ENCODE results near the gene CIITA. TPM values are rescaled to one million over a fixed set of nuclear protein-coding genes. Genes with fewer than 3 reads are reported as not detected.
A peak's percentile ranks its signal among the peaks of the same experiment; 100 is the strongest.

Gene CIITA
- total RNA-seq, 1 experiment from 2014 or later = not detected

DNA sequence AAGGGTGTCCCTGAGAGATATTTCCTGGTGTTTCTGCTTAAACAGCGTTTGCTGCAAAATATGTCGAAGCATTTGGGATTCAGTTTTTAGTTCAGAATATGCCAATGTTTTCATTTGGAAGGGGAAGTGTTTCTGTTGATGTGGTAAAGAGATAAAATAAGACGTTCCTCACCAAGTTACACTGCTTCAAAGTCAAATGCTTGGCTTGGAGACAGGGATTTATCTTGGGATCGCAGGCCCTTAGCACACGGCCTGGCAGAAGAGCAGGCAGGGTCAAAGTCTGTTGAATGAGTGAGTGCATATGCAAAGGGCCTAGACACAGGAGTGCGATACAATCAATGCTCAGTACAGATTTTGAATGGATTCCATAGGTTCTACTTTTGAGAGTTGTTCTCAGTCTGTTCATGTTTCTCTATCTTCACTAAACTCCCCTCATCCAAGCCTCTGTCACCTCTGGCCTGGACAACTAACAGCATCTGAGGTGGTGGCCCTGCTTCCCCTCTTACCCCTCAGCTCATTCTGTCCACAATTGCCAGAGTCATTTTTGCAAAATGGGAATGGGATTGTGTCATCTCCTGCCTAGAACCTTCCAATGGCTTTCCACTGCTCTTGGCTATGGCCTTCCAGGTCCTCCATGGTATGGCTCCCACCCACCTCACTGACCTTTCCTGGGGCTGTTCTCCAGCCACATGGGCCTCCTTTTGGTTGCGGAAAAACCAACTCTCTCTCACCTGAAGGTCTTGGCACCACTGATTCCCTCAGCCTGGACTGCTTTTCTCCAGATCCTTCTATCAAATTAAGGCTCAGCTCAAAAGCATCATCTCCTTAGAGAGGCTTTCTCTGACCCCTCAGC lies 62.0 kb downstream of the CIITA start:
- CTCF ChIA-PET = interaction anchor here (0.6 to 2.7 kb wide), 3 partner anchors 15 to 1798 kb away, joined by 3 to 9 read pairs (median 5); no protein-coding TSS in a partner anchor
- DNase-seq (ENCODE audit: unreplicated experiment) = no peak
- TF ChIP-seq, protein P1, sequence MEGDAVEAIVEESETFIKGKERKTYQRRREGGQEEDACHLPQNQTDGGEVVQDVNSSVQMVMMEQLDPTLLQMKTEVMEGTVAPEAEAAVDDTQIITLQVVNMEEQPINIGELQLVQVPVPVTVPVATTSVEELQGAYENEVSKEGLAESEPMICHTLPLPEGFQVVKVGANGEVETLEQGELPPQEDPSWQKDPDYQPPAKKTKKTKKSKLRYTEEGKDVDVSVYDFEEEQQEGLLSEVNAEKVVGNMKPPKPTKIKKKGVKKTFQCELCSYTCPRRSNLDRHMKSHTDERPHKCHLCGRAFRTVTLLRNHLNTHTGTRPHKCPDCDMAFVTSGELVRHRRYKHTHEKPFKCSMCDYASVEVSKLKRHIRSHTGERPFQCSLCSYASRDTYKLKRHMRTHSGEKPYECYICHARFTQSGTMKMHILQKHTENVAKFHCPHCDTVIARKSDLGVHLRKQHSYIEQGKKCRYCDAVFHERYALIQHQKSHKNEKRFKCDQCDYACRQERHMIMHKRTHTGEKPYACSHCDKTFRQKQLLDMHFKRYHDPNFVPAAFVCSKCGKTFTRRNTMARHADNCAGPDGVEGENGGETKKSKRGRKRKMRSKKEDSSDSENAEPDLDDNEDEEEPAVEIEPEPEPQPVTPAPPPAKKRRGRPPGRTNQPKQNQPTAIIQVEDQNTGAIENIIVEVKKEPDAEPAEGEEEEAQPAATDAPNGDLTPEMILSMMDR (IDR thresholded peaks at IDR 0.05; ENCODE audit: unreplicated experiment) = no peak
- POLR2A ChIA-PET = no interaction called here
- Mint-ChIP-seq H3K4me1 (ENCODE audit: insufficient read depth, unreplicated experiment) (peaks cover 36% of the 10 kb centered on the region), H3K4me3 (ENCODE audit: unreplicated experiment) (peak overlapping the region; percentile 94), H3K27ac (ENCODE audit: low read depth, unreplicated experiment) (no peak overlapping the region), H3K9me3 (ENCODE audit: unreplicated experiment) (no peaks in the 10 kb centered on the region), H3K36me3 (ENCODE audit: insufficient read depth, unreplicated experiment) (peaks cover 10% of the 10 kb centered on the region), H3K27me3 (ENCODE audit: insufficient read depth, unreplicated experiment) (no peaks in the 10 kb centered on the region)
- BruUV-seq (replicated peaks) = no TSS peak
- intact Hi-C loops (cut with micrococcal nuclease) = no loop called here

DNA sequence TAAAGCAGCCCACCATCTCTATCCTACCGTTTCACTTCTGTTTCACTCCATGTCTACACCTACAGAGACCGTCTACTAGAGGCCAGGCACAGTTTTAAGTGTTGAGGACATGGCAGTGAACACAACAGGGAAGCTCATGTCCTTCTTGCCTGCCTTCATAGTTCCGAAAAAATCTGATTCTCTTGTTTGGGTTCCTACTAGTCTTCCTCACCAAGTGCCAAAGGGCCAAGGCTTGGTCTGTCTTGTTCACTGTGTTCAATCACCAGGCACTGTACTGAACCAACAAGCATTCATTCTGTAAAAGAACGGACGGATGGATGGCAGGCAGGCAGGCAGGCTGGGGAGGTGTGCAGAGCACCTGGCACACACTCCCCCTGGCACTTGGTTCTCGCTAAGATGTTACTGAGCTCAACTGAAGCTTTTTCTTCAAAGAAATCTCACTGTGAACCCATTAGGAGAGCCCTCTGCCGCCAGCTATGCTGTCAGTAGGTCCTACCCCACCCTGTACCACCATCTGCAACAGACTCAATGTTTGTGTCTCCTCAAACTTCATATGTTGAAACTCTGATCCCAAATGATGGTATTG lies 62.7 kb downstream of the CIITA start:
- H3K4me1 Mint-ChIP-seq (ENCODE audit: insufficient read depth, unreplicated experiment) = peaks cover 36% of the 10 kb centered on the region

DNA sequence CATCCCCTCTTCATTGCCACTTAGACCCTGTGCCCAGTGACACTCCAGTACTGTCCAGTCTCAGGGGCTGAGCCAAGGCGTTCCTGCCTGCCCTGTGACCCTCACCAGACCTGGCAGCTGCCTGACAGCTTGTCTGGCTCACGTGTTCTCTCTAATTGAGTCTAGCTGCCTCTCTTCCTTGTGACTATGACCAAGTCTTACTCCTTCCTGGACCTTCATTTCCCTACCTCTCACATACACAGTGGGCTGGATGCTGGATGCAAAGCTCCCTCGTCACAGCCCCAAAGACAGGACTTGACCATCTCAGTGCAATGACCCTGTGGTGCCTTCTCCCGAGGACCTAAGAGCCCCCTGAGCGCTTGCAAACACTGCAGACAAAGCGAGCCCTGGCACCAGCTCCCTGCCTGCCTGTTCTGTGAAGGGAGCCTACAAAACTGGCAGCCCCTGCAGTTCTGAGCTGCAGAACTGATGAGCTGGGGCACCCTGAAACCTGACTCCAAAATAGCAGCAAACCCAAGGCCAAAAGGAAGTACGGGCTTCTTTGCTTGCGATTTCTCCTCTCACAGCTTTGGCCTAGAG lies 63.6 kb downstream of the CIITA start:
- POLR2A ChIA-PET = interaction anchor here (0.8 to 2.4 kb wide), 3 partner anchors 112 to 802 kb away, joined by 3 to 6 read pairs (median 3); partner anchors contain the start of genes NUBP1 and TXNDC11
- Mint-ChIP-seq H3K9me3 (ENCODE audit: unreplicated experiment) (no peaks in the 10 kb centered on the region), H3K36me3 (ENCODE audit: insufficient read depth, unreplicated experiment) (peaks cover 8% of the 10 kb centered on the region), H3K4me1 (ENCODE audit: insufficient read depth, unreplicated experiment) (peaks cover 43% of the 10 kb centered on the region), H3K4me3 (ENCODE audit: unreplicated experiment) (peak overlapping the region; percentile 94), H3K27ac (ENCODE audit: low read depth, unreplicated experiment) (no peak overlapping the region), H3K27me3 (ENCODE audit: insufficient read depth, unreplicated experiment) (no peaks in the 10 kb centered on the region)
- TF ChIP-seq, protein P1 (IDR thresholded peaks at IDR 0.05; ENCODE audit: unreplicated experiment) = no peak
- CTCF ChIA-PET = interaction anchor here (0.6 to 2.7 kb wide), 9 partner anchors 8 to 619 kb away, joined by 3 to 9 read pairs (median 5); no protein-coding TSS in a partner anchor
- intact Hi-C loops (cut with micrococcal nuclease) = loop anchor here (5.0 kb wide), 1 partner anchor 78 kb away; no protein-coding TSS in a partner anchor
- BruUV-seq (replicated peaks) = TSS peak; percentile 22
- no peak for DNase-seq (ENCODE audit: unreplicated experiment)

More for the DNA sequence above, 62.7 kb downstream of the CIITA start:
- TF ChIP-seq, protein P1 (IDR thresholded peaks at IDR 0.05; ENCODE audit: unreplicated experiment) = no peak
- no peak overlapping the region for H3K27ac Mint-ChIP-seq (ENCODE audit: low read depth, unreplicated experiment)
- CTCF ChIA-PET = interaction anchor here (0.6 to 2.7 kb wide), 4 partner anchors 15 to 425 kb away, joined by 3 to 9 read pairs (median 5); no protein-coding TSS in a partner anchor
- H3K9me3 Mint-ChIP-seq (ENCODE audit: unreplicated experiment) = no peaks in the 10 kb centered on the region
- H3K4me3 Mint-ChIP-seq (ENCODE audit: unreplicated experiment) = peak overlapping the region; percentile 94
- no peak for DNase-seq (ENCODE audit: unreplicated experiment)
- no TSS peak for BruUV-seq (replicated peaks)
- POLR2A ChIA-PET = no interaction called here
- H3K27me3 Mint-ChIP-seq (ENCODE audit: insufficient read depth, unreplicated experiment) = no peaks in the 10 kb centered on the region
- intact Hi-C loops (cut with micrococcal nuclease) = loop anchor here (5.0 kb wide), 1 partner anchor 77 kb away; no protein-coding TSS in a partner anchor
- peaks cover 10% of the 10 kb centered on the region for H3K36me3 Mint-ChIP-seq (ENCODE audit: insufficient read depth, unreplicated experiment)
